ENCODE data around the gene SHFL.

The SHFL gene

DNA sequence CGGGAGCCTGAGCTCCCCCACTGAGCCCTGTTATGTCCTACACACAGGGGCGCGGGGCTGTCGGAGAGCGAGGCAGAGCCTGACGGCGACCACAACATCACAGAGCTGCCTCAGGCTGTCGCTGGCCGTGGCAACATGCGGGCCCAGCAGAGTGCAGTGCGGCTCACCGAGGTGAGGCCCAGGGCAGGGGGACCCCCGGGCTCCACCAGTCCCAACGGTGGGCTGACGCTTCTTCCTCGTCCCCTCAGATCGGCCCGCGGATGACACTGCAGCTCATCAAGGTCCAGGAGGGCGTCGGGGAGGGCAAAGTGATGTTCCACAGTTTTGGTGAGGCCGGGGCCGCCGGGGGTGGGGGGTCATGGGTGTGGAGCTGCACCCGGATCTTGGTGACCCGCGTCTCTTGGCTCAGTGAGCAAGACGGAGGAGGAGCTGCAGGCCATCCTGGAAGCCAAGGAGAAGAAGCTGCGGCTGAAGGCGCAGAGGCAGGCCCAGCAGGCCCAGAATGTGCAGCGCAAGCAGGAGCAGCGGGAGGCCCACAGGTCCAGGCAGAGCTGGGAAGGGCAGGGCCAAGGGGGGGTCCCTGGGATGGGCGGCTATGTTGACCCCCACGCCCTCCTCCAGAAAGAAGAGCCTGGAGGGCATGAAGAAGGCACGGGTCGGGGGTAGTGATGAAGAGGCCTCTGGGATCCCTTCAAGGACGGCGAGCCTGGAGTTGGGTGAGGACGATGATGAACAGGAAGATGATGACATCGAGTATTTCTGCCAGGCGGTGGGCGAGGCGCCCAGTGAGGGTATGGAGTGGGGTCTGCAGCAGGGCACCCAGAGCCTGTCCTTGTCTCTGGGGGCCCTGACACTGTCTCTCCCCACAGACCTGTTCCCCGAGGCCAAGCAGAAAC, 24.2 kb downstream of the SHFL start:
- no peak for DNase-seq

DNA sequence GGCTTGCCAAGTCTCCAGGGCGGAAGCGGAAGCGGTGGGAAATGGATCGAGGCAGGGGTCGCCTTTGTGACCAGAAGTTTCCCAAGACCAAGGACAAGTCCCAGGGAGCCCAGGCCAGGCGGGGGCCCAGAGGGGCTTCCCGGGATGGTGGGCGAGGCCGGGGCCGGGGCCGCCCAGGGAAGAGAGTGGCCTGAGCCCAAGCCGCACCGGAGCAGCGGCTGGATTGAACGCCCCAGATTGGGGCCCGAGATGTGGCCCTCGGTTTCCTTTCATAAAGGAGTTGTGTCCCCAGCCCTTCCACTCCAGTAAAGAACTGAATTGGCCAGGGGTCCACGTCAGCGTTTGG, 24.8 kb downstream of the SHFL start:
- DNase-seq, result no peak

DNA sequence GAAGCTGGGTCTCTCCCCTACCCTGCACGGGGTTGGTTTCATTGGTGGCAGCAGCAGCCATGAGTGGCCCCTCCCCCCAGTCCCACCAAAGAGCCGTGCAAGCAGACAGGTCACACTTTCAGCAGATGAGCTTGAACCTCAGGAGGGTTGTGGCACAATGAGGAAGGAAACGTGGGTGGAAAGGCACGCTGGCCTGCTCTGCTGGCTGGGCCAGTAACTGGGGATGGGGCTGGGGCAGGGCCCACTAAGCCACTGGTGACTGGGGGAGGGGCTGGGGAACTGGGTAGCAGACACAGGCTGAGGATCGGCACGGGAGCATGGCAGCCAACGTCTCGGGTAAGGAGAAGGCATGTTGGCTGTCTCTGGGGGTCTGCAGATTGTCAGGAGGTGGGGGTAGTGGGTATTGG, 25.3 kb downstream of the SHFL start, which contains the start of gene P2RY11:
TSS of gene P2RY11 (plus strand) at position 289 of the 407 bp plus-strand sequence. CDS start at position 318, 29 bp downstream.
- DNase-seq, result no peak

DNA sequence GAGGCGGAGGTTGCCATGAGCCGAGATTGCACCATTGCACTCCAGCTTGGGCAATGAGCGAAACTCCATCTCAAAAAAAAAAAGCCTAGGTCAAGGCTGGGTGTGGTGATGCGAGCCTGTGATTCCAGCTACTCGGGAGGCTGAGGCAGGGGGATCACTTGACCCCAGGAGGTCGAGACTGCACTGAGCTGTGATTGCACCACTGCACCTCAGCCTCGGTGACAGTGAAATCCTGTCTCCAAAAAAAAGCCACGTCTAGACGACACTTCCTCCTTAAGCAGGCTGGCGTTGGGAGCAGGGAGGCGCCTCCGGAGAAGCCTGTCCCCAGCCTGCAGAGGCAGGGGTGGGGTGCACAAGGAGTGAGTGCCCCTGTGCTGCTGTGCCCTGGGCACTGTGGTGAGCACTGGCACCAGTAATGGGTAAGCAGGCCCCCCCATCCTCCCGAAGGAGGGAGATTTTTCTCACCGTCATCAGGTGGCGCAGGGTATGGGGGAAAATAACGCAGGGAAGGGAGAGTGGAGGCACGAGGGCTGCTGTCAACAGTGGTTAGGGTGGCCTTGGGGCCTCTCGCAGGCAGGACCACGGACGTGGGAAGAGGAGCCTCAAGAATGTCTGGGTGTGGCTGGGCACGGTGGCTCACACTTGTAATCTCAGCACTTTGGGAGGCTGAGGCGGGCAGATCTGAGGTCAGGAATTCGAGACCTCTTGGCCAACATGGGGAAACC, 26.1 kb downstream of the SHFL start:
- no peak for DNase-seq

DNA sequence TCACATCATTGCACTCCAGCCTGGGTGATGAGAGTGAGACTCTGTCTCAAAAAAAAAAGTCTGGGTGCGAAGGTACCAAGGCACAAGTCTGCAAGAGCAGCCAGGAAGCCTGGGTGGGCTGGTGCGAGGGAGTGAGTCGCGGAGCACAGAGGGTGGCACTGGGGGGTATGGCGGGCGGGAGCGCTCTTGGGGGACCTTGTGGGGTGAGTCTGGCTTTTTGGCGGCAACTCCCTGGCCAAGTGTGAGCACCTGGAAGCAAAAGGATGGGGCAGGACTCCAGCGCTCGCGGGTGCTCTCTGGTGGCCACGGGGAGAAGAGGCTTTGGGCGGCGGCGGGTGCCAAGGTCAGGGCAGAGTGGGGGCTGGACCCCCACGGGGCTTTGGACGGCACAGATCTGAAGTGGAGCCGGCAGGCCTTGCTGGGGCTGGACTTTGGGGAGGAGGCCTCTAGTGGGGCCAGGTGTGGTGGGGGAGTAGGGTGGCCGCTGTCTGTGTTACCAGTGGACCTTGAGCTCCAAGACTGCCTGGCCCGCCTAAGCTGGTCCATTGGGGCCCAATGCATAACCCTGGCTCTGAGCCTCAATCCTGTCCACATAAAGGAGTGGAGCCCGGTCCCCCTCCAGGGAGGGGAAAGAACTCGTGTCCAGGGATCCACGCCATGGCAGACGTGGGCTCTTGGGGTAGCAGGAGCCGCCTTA, 26.9 kb downstream of the SHFL start:
- no peak for DNase-seq

DNA sequence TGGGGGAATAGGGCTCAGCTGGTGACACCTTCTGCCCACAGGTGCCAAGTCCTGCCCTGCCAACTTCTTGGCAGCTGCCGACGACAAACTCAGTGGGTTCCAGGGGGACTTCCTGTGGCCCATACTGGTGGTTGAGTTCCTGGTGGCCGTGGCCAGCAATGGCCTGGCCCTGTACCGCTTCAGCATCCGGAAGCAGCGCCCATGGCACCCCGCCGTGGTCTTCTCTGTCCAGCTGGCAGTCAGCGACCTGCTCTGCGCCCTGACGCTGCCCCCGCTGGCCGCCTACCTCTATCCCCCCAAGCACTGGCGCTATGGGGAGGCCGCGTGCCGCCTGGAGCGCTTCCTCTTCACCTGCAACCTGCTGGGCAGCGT, 27.5 kb downstream of the SHFL start:
- no peak for DNase-seq

DNA sequence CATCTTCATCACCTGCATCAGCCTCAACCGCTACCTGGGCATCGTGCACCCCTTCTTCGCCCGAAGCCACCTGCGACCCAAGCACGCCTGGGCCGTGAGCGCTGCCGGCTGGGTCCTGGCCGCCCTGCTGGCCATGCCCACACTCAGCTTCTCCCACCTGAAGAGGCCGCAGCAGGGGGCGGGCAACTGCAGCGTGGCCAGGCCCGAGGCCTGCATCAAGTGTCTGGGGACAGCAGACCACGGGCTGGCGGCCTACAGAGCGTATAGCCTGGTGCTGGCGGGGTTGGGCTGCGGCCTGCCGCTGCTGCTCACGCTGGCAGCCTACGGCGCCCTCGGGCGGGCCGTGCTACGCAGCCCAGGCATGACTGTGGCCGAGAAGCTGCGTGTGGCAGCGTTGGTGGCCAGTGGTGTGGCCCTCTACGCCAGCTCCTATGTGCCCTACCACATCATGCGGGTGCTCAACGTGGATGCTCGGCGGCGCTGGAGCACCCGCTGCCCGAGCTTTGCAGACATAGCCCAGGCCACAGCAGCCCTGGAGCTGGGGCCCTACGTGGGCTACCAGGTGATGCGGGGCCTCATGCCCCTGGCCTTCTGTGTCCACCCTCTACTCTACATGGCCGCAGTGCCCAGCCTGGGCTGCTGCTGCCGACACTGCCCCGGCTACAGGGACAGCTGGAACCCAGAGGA, 28.0 kb downstream of the SHFL start:
- DNase-seq, result no peak

DNA sequence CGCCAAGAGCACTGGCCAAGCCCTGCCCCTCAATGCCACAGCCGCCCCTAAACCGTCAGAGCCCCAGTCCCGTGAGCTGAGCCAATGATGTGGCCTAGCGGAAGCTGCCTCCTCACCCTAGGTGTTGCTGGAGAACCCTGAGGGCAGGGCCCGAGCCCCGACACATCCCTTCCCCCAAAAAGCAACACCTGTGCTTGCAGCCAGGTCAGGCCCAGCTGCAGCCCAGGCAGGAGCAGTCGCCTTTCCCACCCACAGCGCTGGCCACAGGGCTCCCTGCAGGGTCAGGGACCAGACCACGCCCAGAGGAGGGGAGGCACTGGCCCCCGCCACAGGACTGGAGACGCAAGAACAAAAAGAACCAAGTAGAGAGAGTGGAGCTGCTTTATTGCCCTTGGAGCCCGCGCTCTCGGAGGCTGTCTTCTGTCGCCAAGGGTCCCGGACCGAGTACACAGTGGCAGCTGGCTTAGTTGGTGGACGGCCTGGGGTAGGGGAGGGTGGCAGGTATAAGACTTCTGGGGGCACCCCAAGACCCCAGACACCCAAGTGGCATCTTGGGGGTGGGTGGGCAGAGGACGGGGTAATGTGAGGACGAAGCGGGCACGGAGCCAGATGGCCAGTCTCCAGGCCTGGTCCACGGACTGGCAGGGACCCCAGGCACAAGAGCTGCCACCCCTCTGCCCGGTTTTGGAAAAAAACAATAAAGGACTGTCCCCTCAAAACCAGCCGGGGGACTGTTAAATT, 28.7 kb downstream of the SHFL start:
- DNase-seq, result no peak

DNA sequence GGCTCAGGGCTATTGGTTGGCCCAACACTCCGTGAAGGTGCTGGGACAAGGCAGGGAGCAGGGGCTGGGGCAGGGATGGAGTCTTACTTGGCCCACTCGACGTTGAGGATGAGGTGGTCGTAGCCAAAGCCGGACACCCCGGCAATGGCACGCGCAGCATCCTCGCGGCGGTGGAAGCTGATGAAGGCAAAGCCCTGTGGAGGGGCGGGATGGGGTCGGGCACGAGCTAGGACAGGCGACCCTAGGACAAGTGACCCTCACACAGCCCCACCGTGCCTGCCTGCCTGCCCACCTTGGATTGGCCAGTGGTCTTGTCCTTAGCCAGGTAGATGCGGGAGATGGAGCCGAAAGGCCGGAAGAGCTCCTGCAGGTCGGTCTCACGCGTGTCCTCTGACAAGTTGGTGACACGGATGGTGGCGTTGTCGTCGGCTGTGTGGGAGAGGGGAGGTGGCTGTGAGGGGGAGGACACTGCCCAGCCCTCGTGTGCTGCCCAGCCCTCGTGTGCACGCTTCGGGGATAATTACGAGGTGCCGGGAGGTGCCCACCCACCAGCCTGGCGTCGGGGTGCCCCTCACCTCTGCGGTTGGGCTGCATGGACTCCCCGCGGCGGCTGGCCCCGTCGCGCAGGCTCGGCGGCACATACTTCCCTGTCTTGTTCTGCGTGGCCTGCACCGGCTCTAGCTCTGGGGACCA, 29.4 kb downstream of the SHFL start:
- DNase-seq, result no peak

DNA sequence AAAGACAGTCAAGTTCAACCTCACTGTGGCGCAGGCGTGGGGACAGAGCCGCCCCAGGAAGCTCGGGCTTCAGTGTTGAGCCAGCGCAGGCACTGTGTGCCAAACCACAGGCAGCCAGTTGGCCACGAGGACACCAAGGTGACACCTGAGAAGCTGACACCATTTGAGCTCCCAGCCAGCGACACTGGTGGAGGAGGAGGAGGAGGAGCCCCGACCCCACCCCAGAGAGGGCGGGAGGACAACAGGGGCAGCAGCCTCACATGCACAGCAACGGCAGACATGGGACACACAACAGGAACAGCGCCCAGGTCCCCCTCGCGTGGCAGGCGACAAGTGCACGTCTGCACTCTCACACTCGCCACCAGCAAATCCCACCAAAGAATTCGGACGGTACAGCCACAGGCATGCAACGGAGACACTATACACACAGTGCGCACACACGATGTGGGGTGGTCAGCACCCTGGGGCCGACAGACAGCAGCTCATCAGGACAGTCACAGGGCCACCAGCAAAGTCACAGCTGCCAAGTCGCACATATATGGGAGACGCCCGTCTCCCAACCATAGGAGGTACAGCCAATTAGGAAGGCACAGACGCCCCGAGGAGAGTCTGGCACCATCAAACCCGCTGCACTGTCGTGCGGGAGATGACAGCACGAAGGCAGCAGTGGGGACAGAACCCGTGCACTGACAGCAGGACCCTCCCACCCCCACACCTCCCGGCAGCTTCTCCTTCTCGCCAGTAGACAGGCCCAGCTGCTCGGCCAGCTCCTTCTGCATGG, 30.2 kb downstream of the SHFL start:
- no peak for DNase-seq

DNA sequence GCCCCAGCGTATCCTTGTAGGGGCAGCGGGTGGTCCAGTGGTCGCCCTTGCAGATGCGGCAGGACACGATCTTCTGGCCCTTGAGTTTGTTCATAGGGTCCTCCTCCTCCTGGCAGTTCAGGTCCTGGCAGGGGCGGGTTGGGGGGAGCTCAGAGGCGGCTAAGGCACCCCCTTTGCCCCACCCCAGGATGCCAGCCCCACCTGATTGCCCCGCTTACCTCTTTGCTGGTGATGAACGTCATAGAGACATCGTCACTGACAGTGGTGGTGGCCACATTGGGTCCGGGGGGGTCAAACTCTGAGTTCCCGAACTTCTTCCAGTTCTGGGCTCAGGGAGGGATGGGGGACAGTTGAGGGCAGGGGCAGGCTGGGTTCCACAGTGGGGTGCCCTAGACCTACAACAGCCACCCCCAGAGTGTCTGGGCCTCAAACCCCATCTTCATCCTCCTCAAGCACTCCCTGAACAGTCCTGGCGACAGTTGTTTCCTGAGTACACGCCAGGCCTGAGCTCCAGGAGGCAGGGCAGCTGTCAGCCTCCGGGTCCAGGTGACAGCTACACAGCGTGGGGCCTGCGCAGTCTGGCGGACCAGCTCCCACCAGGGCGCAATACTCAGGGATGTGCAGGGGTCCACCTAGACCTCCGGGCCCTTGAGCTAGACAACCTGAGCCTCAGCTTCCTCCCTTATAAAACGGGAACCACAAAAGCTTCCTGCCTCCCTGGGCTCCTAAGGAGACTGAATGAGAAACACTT, 30.9 kb downstream of the SHFL start:
- DNase-seq, result no peak

DNA sequence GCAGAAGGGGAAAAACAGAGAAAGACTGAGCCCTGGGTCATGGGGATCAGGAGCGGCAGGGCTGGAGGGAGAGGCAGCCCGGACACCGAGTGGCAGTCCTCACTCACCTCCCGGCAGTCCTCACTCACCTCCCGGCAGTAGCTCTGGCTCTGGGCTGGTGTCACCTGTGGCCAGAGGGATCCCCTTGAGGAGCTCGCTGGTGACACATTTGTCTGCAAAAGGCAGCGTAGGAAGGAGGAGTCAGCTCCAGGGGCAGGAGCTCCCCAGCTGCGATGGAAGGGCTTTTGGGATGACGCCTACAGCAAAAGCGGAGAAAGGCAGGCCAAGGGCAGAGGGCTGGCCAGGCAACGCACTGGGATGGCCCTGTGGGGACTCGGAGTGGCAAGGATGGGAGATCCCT, 32.8 kb downstream of the SHFL start:
- no peak for DNase-seq

DNA sequence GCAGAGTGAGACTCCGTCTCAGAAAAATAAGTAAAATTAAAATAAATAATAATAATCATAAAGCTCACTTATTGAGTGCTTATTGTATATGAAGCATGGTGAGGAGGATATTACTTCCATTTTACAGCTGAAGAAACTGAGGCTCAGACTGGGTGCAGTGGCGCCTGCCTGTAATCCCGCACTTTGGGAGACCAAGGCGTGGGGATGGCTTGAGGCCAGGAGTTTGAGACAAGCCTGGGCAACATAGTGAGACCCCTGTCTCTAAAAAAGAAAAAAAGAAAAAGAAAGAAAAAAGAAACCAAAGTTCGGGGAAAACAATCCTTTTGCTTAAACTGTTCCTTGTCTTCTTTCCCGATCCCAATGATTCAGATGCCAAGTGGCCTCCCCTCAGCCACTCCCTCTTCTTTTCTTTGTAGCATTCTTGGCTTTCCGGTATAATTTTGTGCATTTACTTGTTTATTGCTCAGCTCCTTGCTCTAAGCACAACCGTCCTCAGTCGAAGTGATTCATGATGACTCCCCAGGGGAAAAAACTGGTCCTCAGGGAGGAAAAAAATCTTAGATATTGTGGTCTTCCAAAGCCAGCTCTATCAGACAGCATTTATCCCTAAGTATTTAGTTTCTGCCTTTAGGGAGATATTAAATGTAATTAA, 34.5 kb downstream of the SHFL start:
- no peak for DNase-seq

DNA sequence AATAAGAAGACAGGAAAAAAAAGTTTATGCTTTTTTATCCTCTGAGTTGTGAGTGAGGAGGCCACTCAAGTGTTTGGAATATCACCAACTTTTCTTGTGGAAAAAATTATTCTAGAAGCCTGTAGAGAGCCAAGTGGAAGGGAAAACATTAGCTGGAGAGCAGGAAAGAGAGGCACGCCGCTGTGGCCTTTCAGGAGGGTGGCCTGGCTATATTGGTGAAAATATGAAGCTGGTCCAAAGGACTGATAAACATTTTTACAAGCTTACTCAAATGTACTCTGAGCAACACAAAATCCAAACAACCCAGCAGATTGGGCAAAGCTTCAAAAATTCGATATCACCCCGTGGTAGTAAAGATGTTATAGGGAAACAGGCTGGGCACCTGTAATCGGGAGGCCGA, 35.9 kb downstream of the SHFL start:
- DNase-seq, result no peak

DNA sequence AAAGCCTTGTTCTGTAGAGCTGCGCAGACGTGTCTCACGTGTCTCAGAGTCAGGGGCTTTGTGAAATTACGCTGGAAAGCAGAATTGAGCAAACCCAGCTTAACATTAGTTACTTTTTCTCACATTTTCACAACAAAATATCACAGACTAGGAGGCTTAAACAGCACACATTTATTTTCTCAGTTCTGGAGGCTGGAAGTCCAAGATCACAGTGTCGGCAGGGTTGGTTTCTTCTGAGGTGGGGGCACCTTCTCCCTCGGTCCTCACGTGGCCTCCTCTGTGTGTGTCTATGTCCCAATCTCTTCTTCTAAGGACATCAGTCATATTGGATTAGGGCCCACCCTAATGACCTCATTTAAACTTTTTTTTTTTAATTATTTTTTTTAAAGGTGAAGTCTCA, 38.3 kb downstream of the SHFL start:
- no peak for DNase-seq

DNA sequence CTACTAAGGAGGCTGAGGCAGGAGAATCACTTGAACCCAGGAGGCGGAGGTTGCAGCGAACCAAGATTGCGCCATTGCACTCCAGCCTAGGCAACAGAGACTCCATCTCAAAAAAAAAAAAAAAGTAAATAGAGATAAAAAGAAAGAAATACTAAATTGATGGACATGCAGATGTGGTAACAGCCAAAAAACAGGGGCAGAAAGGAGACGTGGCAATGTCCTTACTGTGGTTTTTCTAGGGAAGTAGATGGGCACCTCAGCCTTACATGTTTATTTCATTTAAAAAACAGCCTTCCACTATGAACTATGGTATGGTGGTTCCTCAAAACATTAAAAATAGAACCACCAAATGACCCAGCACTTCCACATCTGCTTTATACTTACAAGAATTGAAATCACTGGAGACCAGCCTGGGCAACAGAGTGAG, 40.1 kb downstream of the SHFL start:
- no peak for DNase-seq

DNA sequence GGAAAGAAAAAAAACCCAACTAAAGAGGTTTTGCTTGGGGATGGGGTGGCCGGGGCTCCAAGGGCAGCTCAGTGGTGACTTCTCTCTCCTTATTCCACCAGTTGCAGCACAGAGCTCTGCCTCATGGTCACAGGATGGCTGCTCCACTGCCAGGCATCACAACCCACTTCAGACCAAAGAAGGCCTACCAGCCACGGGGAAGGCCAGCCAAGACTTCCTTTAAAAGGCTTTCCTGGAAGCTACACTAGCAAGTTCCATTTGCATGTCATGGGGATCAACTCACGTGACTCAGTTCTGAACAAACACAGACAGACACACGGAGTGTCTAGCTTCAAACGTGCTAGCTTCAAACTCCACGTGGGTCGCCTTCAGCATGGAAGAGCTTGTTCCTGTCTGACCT, 46.8 kb downstream of the SHFL start:
- DNase-seq, result no peak

DNA sequence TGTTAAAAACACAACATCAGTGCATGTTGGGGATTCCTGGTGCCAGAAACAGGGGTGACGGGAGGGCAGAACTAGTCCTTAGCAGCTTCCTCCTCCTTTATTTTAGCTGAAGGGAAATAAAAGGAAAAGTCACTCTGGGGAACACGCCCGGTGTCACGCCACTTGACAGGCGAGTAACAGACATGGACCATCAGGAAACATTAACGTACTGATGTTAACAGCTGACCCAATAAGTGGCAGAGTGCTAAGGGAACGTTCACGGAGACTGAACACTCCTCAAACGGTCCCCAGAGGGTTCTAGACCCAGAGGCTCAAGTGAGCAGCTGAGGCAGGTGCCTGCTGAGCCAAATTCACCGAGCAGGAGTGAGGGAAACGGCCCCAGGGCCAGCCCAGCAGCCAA, 47.5 kb downstream of the SHFL start:
- DNase-seq, result no peak

DNA sequence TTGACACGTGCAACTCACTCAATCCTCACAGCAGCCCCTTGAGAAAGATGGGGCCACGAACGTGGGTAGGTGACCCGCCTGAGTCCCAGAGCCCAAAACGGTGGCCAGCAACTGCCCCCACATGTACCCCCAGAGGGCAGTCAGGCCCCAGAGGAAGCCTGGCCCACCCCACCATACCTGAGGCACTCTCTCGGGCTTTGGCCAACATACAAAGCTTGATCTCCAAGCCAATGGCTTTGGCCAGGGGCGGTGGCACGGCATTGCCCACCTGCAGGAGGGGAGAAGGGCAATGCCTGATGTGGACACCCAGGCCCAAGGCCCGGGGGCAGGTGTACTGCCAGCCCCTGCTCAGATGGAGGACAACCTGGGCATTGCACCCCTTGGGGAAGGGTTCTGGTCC, 47.9 kb downstream of the SHFL start:
- DNase-seq, result no peak
